K562 (cell line): ENCODE data around the gene TBX1. TPM values are rescaled to one million over a fixed set of nuclear protein-coding genes. Genes with fewer than 3 reads are reported as not detected.

Experiments
- ATAC-seq: fragments of 200-7000 bp; cut with Tn5 transposase; 3 replicates; pipeline ENCODE4 v1.9.1; 2020; ENCODE audit warnings: moderate library complexity
- BruUV-seq: library from RNA; stranded (reverse); fragments of 400-500 nt; replicated peaks from 2 replicates; lab custom pipeline; 2021; lab: Mats Ljungman, UMichigan
- CTCF ChIA-PET: fragments of 300-600 bp; formaldehyde crosslinking; extraction: SDS; loops from one replicate; lab custom pipeline; 2021; ENCODE audit warnings: low intra/inter-chr PET ratio; lab: Yijun Ruan, JAX
- POLR2A ChIA-PET: fragments of 300-600, 350-650 bp; sonication (Branson Sonifier 250); formaldehyde crosslinking; extraction: SDS; loops from one replicate; lab custom pipeline; 2021; ENCODE audit warnings: antibody characterized with exemption, inconsistent platforms; lab: Yijun Ruan, JAX
- DNase-seq, 4 experiments: peaks; one replicate each; pipeline versions ENCODE4 v3.0.0 to v3.0.0-alpha.2; 2011 to 2018; ENCODE audit warnings: low spot score in 3 of 4, mixed read lengths in 3 of 4; ENCODE audit errors: extremely low read depth in 1 of 4
- FAIRE-seq: peaks from 2 replicates; lab custom pipeline; 2011; peaks lifted over from hg19 to GRCh38; lab: Jason Lieb, UNC
- H2AFZ ChIP-seq: 2 replicates; pipeline ENCODE4 v1.6.0; 2011; ENCODE audit warnings: low read depth, low read length, control low read depth, inconsistent platforms
- H3K27ac ChIP-seq: fragments of 200-600 bp; 3 replicates; pipeline ENCODE4 v1.8.0; 2011; ENCODE audit warnings: low read depth, mild to moderate bottlenecking, control low read depth, inconsistent platforms, low read length, moderate library complexity, mixed read lengths; ENCODE audit errors: extremely low read depth
- H3K27me3 ChIP-seq, 2 experiments: fragments of 300-600 bp in 1 of 2; 2 replicates in 1 of 2; 3 replicates in 1 of 2; pipeline versions ENCODE4 v1.6.0 to v1.8.0; 2011; ENCODE audit warnings: inconsistent platforms in 2 of 2, low read length in 2 of 2, mild to moderate bottlenecking in 1 of 2, mixed read lengths in 1 of 2, moderate library complexity in 1 of 2; ENCODE audit not compliant: control insufficient read depth in 2 of 2, insufficient read depth in 2 of 2
- H3K36me3 ChIP-seq: fragments of 300-600 bp; 3 replicates; pipeline ENCODE4 v1.8.0; 2011; ENCODE audit warnings: mild to moderate bottlenecking, low read length, inconsistent platforms; ENCODE audit not compliant: control insufficient read depth, insufficient read depth
- H3K4me1 ChIP-seq, 2 experiments: fragments of 200-600 bp in 1 of 2; replicated peaks in 1 of 2; 2 replicates in 1 of 2; 3 replicates in 1 of 2; pipeline versions ENCODE4 v1.5.1 to v1.8.0; 2011; ENCODE audit warnings: inconsistent platforms in 2 of 2, low read length in 2 of 2, mild to moderate bottlenecking in 1 of 2, mixed read lengths in 1 of 2, moderate library complexity in 1 of 2; ENCODE audit not compliant: control insufficient read depth in 2 of 2, insufficient read depth in 2 of 2
- H3K4me2 ChIP-seq: 2 replicates; pipeline ENCODE4 v1.6.1; 2011; ENCODE audit warnings: low read length, control low read depth, inconsistent platforms, mixed read lengths; ENCODE audit not compliant: insufficient read depth
- H3K4me3 ChIP-seq: fragments of 200-600 bp; sonication (generic), shearing (Covaris generic); 2 replicates; pipeline ENCODE4 v1.5.1; 2016; ENCODE audit warnings: control low read depth, inconsistent platforms
- H3K79me2 ChIP-seq: fragments of 200-600 bp; 3 replicates; pipeline ENCODE4 v1.8.0; 2011; ENCODE audit warnings: low read length, inconsistent platforms; ENCODE audit not compliant: control insufficient read depth, insufficient read depth
- H3K9ac ChIP-seq, 2 experiments: 2 replicates each; pipeline versions ENCODE4 v1.6.0 to v1.6.1; 2011; ENCODE audit warnings: low read depth in 2 of 2, low read length in 2 of 2, control low read depth in 1 of 2, inconsistent platforms in 1 of 2, mild to moderate bottlenecking in 1 of 2, mixed read lengths in 1 of 2; ENCODE audit not compliant: insufficient read depth in 1 of 2
- H3K9me1 ChIP-seq: one replicate; pipeline ENCODE4 v1.6.0; 2011; ENCODE audit warnings: inconsistent platforms, mild to moderate bottlenecking, low read length, moderate library complexity; ENCODE audit not compliant: control insufficient read depth, insufficient read depth
- H3K9me3 ChIP-seq: replicated peaks from 2 replicates; pipeline ENCODE4 v1.5.1; 2011; ENCODE audit warnings: low read depth, low read length, inconsistent platforms; ENCODE audit not compliant: control insufficient read depth, insufficient read depth
- H4K20me1 ChIP-seq: replicated peaks from 2 replicates; pipeline ENCODE4 v1.6.1; 2011; ENCODE audit warnings: low read length, inconsistent platforms, mixed read lengths; ENCODE audit not compliant: control insufficient read depth, insufficient read depth
- AFF1 ChIP-seq, 2 experiments: fragments of 450-650 bp; IDR thresholded peaks; 2 replicates each; pipeline ENCODE4 v1.6.1; 2018; ENCODE audit warnings: mild to moderate bottlenecking in 2 of 2, low read depth in 1 of 2; ENCODE audit not compliant: partially characterized antibody in 2 of 2
- ATF1 ChIP-seq, 2 experiments: fragments of 450-650 bp in 1 of 2; IDR thresholded peaks; 2 replicates each; pipeline ENCODE4 v1.6.1; 2016; ENCODE audit warnings: missing compliant biosample characterization in 1 of 2, missing genetic modification characterization in 1 of 2
- CBX5 ChIP-seq: IDR thresholded peaks from 2 replicates; pipeline ENCODE4 v1.6.1; 2014; ENCODE audit warnings: low read depth, borderline replicate concordance
- STAT6 ChIP-seq: sonication (generic); formaldehyde crosslinking; IDR thresholded peaks from 2 replicates; pipeline ENCODE4 v1.8.1; 2023; ENCODE audit warnings: mild to moderate bottlenecking, missing genetic modification reagents
- ZBTB7A ChIP-seq: IDR thresholded peaks from 2 replicates; pipeline ENCODE4 v1.6.1; 2011; ENCODE audit warnings: low read depth, mild to moderate bottlenecking, low read length, moderate library complexity, borderline replicate concordance; ENCODE audit not compliant: control insufficient read depth
- ZKSCAN8 ChIP-seq: fragments of 200-800 bp; sonication (Bioruptor generic); IDR thresholded peaks from 2 replicates; pipeline ENCODE4 v1.6.1; 2016; ENCODE audit warnings: missing genetic modification characterization, missing compliant biosample characterization
- WGBS: fragments of 100-300 bp; shearing (Covaris generic); methylation state at CpG from one replicate; pipeline ENCODE4 v1.1.6; 2016; ENCODE audit warnings: low coverage, mixed read lengths; ENCODE audit not compliant: insufficient coverage; ENCODE audit errors: missing lambda C conversion rate; 5-methylcytosine and 5-hydroxymethylcytosine counted together
- in situ Hi-C: fragments of 300-500 bp; cut with MboI; formaldehyde crosslinking; loops from 4 replicates; pipeline ENCODE4 v1.15.0; 2018; ENCODE audit warnings: inconsistent platforms, mixed read lengths
- intact Hi-C: fragments of 100-400 bp; cut with micrococcal nuclease; formaldehyde crosslinking; loops from 2 replicates; pipeline ENCODE4 v1.14.2; 2022
- polyA plus RNA-seq, 8 experiments: library from polyadenylated mRNA; depleted of rRNA in 4 of 8; stranded (reverse) in 5 of 8; unstranded in 3 of 8; fragments of >200 nt; fragmentation: Nextera tagmentation in 2 of 8; fragmentation: Illumina TruSeq in 1 of 8; extraction: Ambion mirVana in 2 of 8; extraction: Trizol in 1 of 8; gene quantifications; 2 replicates each; pipeline versions ENCODE4 v1.2.1 to v1.2.3, GENCODE V29; 2011 to 2014; ENCODE audit warnings: inconsistent platforms in 1 of 8, missing spikeins in 1 of 8
- total RNA-seq, 7 experiments: library from RNA; depleted of rRNA in 6 of 7; stranded (reverse); fragments of >200 nt in 6 of 7; fragmentation: Illumina TruSeq in 2 of 7; extraction: Trizol in 2 of 7; gene quantifications; 2 replicates each; pipeline versions ENCODE4 v1.2.1 to v1.2.3, GENCODE V29; 2011 to 2021; ENCODE audit warnings: low replicate concordance in 1 of 7
- TF ChIP-seq, protein P1 (sequence below): sonication (generic); formaldehyde crosslinking; IDR thresholded peaks from 2 replicates; pipeline ENCODE4 v1.8.1; 2023; ENCODE audit warnings: mild to moderate bottlenecking, missing genetic modification reagents, moderate library complexity
- TF ChIP-seq, protein P2 (sequence below): fragments of 450-650 bp; formaldehyde crosslinking; IDR thresholded peaks from 2 replicates; pipeline ENCODE4 v1.4.0; 2020; ENCODE audit warnings: mild to moderate bottlenecking, moderate library complexity

Gene TBX1
- total and polyA plus RNA-seq, 9 of the 15 experiments (the other 6 are each of a cell fraction or from before 2014, with no cell fraction given) = 0.07 to 35.0 (median 3.9) TPM

GRCh38 chr22:19732403-19733113 lies 28.0 kb upstream of the TBX1 start:
- Histone ChIP-seq H3K9me3 (no peaks in the 10 kb centered on the region), H3K27ac (no peak overlapping the region), H3K79me2 (no peaks in the 10 kb centered on the region), H4K20me1 (peaks cover 11% of the 10 kb centered on the region), H3K9me1 (peaks cover 2% of the 10 kb centered on the region), H3K4me3 (no peak overlapping the region), H3K4me2 (no peak overlapping the region), H3K9ac (peak overlapping the region in 1 of 2 experiments; percentile 24; a peak in 1 of 4 replicates), H3K27me3 (peaks cover 0 to 34% of the 10 kb centered on the region in 2 experiments; a peak in 3 of 5 replicates), H2AFZ (no peak overlapping the region), H3K4me1 (peaks cover 11 to 71% of the 10 kb centered on the region in 2 experiments), H3K36me3 (no peaks in the 10 kb centered on the region)
- intact Hi-C loops (loop anchor here (5.0 kb wide), 2 partner anchors 160 to 385 kb away; partner anchors contain the start of genes RANBP1 and TRMT2A), in situ Hi-C loops (loop anchor here (5.0 kb wide), 1 partner anchor 180 kb away; no protein-coding TSS in a partner anchor)
- POLR2A ChIA-PET = interaction anchor here (0.7 to 4.2 kb wide), 9 partner anchors 9 to 472 kb away, joined by 3 to 58 read pairs (median 5); partner anchors contain the start of genes GNB1L, GP1BB and RTL10
- BruUV-seq = no TSS peak
- FAIRE-seq (no peak), DNase-seq (no peak), ATAC-seq (no peak)
- 39% methylated on average over 10 of the region's 10 CpGs for WGBS
- CTCF ChIA-PET = interaction anchor here (1.0 to 5.6 kb wide), 2 partner anchors 68 to 178 kb away, joined by 3 to 156 read pairs; no protein-coding TSS in a partner anchor
- TF ChIP-seq ZBTB7A (0 out of 2 replicates have a peak, but pooled peaks have one; percentile 47), ATF1 (CRISPR knock-in tag; IDR thresholded peaks at IDR 0.05) (0 out of 2 replicates have a peak, but pooled peaks have one; percentile 19), ATF1 (tag; IDR thresholded peaks at IDR 0.05) (no peak), STAT6 (CRISPR knock-in tag) (peak; percentile 71; the same call in 1 of the 2 replicates), AFF1 (IDR thresholded peaks at IDR 0.05; ENCODE audit: low read depth in 1 of 2, partially characterized antibody in 2 of 2) (no peak), CBX5 (no peak), ZKSCAN8 (CRISPR knock-in tag) (no peak)
- TF ChIP-seq, protein P1, sequence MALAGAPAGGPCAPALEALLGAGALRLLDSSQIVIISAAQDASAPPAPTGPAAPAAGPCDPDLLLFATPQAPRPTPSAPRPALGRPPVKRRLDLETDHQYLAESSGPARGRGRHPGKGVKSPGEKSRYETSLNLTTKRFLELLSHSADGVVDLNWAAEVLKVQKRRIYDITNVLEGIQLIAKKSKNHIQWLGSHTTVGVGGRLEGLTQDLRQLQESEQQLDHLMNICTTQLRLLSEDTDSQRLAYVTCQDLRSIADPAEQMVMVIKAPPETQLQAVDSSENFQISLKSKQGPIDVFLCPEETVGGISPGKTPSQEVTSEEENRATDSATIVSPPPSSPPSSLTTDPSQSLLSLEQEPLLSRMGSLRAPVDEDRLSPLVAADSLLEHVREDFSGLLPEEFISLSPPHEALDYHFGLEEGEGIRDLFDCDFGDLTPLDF (CRISPR knock-in tag) = peak; percentile 59; the same call in 1 of the 2 replicates
- TF ChIP-seq, protein P2, sequence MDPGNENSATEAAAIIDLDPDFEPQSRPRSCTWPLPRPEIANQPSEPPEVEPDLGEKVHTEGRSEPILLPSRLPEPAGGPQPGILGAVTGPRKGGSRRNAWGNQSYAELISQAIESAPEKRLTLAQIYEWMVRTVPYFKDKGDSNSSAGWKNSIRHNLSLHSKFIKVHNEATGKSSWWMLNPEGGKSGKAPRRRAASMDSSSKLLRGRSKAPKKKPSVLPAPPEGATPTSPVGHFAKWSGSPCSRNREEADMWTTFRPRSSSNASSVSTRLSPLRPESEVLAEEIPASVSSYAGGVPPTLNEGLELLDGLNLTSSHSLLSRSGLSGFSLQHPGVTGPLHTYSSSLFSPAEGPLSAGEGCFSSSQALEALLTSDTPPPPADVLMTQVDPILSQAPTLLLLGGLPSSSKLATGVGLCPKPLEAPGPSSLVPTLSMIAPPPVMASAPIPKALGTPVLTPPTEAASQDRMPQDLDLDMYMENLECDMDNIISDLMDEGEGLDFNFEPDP (CRISPR knock-in tag) = peak; percentile 68; the same call in 1 of the 2 replicates
